HG02852 (cell line): ENCODE results near the gene CHRNE.
"Not testable (repeated sequence)": the region's sequence is repeated elsewhere in the genome, so short reads cannot be mapped to it uniquely, and the experiment has no call there.

Experiments
- ATAC-seq: cut with Tn5 transposase; IDR thresholded peaks from one replicate; pipeline ENCODE4 v1.9.1; 2021; ENCODE audit warnings: mild to moderate bottlenecking, moderate library complexity; ENCODE audit not compliant: unreplicated experiment

Gene CHRNE

GRCh38 chr17:4908301-4908700, 5.4 kb upstream of the CHRNE start:
- ATAC-seq: no peak

- not testable (repeated sequence) for ATAC-seq
Measured at GRCh38 chr17:4906642-4907041, 3.7 kb upstream of the CHRNE start.

GRCh38 chr17:4902540-4902939, 358 bp downstream of the CHRNE start:
- ATAC-seq: no peak

GRCh38 chr17:4901648-4902344, 1.1 kb downstream of the CHRNE start:
- no peak for ATAC-seq

GRCh38 chr17:4901108-4901647, 1.7 kb downstream of the CHRNE start:
- no peak for ATAC-seq

GRCh38 chr17:4900231-4901107, 2.4 kb downstream of the CHRNE start:
- no peak for ATAC-seq

- ATAC-seq: no peak
Measured at GRCh38 chr17:4899341-4900230, 3.3 kb downstream of the CHRNE start, which contains the start of gene C17orf107. Gene C17orf107, plus strand, starts transcription at chr17:4899536. Its CDS starts 227 bp downstream, at chr17:4899763.

- no peak for ATAC-seq
Measured at GRCh38 chr17:4898927-4899326, 4.0 kb downstream of the CHRNE start.

GRCh38 chr17:4898351-4898750, 4.5 kb downstream of the CHRNE start:
- no peak for ATAC-seq

GRCh38 chr17:4897785-4898184, 5.1 kb downstream of the CHRNE start:
- ATAC-seq: no peak

- no peak for ATAC-seq
Measured at GRCh38 chr17:4897198-4897687, 5.7 kb downstream of the CHRNE start.

- no peak for ATAC-seq
Measured at GRCh38 chr17:4896332-4897197, 6.3 kb downstream of the CHRNE start.

- no peak for ATAC-seq
Measured at GRCh38 chr17:4895657-4896331, 7.1 kb downstream of the CHRNE start.

GRCh38 chr17:4895121-4895520, 7.8 kb downstream of the CHRNE start:
- no peak for ATAC-seq

GRCh38 chr17:4893721-4894560, 9.0 kb downstream of the CHRNE start:
- ATAC-seq: no peak

GRCh38 chr17:4893272-4893671, 9.6 kb downstream of the CHRNE start:
- ATAC-seq: no peak

- no peak for ATAC-seq
Measured at GRCh38 chr17:4892499-4893221, 10.2 kb downstream of the CHRNE start.
